Adrenal gland (tissue), 12 donors: ENCODE measurements around the gene CAMK1D. TPM values are rescaled to one million over a fixed set of nuclear protein-coding genes. Genes with fewer than 3 reads are reported as not detected.

Source experiments
- DNase-seq, 7 donors: peaks; one replicate each; pipeline ENCODE4 v3.0.0-alpha.2; 2019 to 2020
- H3K27ac ChIP-seq, 5 donors: fragments of 200-600 bp; sonication (generic) in 4 of 5; 1 replicate in 3 of 5; 2 replicates in 2 of 5; pipeline versions ENCODE4 v1.5.1 to v1.8.0; 2016 to 2020; ENCODE audit warnings: mild to moderate bottlenecking in 1 of 5
- H3K27me3 ChIP-seq: fragments of 200-600 bp; 2 replicates; pipeline ENCODE4 v1.8.0; 2021
- H3K36me3 ChIP-seq, 2 donors: fragments of 200-600 bp; replicated peaks in 1 of 2; 1 replicate in 1 of 2; 2 replicates in 1 of 2; pipeline versions ENCODE4 v1.5.1 to v1.8.0; 2018 to 2022
- H3K4me1 ChIP-seq, 2 donors: fragments of 200-600 bp; replicated peaks in 1 of 2; 1 replicate in 1 of 2; 2 replicates in 1 of 2; pipeline versions ENCODE4 v1.5.1 to v1.8.0; 2018 to 2021
- H3K4me3 ChIP-seq, 4 donors: fragments of 200-600 bp; sonication (generic) in 3 of 4; one replicate each; pipeline ENCODE4 v1.5.1; 2016 to 2018
- H3K9me3 ChIP-seq, 3 donors: fragments of 200-600 bp; sonication (generic) in 1 of 3; replicated peaks in 1 of 3; 1 replicate in 2 of 3; 2 replicates in 1 of 3; pipeline versions ENCODE4 v1.5.1 to v1.8.0; 2016 to 2021
- POLR2A ChIP-seq, 2 donors: fragments of 450-650 bp; IDR thresholded peaks; one replicate each; pipeline ENCODE4 v1.6.1; 2017; ENCODE audit warnings: antibody characterized with exemption in 2 of 2, mild to moderate bottlenecking in 2 of 2, moderate library complexity in 1 of 2
- WGBS, 4 donors: extraction: QIAGEN DNeasy Blood & Tissue Kit in 2 of 4; methylation state at CpG; one replicate each; pipeline versions ENCODE4 v1.1.5 to v1.1.7; 2013 to 2017; 5-methylcytosine and 5-hydroxymethylcytosine counted together
- intact Hi-C, 2 donors: fragments of 100-400 bp; cut with DNase I; formaldehyde crosslinking; loops; one replicate each; pipeline versions ENCODE4 v1.14.1 to v1.15.0; 2022 to 2023
- polyA plus RNA-seq, 3 donors: library from polyadenylated mRNA; stranded (reverse); fragments of 200-250 nt in 2 of 3; fragments of 350-450 nt in 1 of 3; fragmentation: Illumina TruSeq in 1 of 3; extraction: RNeasy Lipid Tissue Mini Kit (QIAGEN cat#74804) in 1 of 3; gene quantifications; one replicate each; pipeline ENCODE4 v1.2.3, GENCODE V29; 2013 to 2014
- total RNA-seq, 9 donors: library from RNA; depleted of rRNA in 4 of 9; stranded (reverse); fragments of >200 nt in 4 of 9; fragments of 120-200 nt in 1 of 9; fragmentation: NEBNext Ultra II Directional in 1 of 9; extraction: Animal tissue kit (Norgen Biotek cat#: 25700) in 1 of 9; gene quantifications; one replicate each; pipeline versions ENCODE4 v1.1.0 to v1.2.4, GENCODE V29; 2013 to 2023
- TF ChIP-seq, protein P1 (sequence below), 6 experiments: fragments of 450-650 bp in 4 of 6; fragments of 200-600 bp in 2 of 6; sonication (generic) in 1 of 6; IDR thresholded peaks; 1 replicate in 5 of 6; 2 replicates in 1 of 6; pipeline versions ENCODE4 v1.5.1 to v1.8.0; 2016 to 2021; ENCODE audit warnings: antibody characterized with exemption in 6 of 6, mild to moderate bottlenecking in 2 of 6, moderate library complexity in 1 of 6
- donor health status: healthy with polysubstance abuse.
- donor health status: Bipolar disorder and iron deficiency.
- donor health status: DM: yes; HTN: yes; CAD: no.
- donor health status: DM: no; HTN: no; CAD: no.
- donor health status: DM: no; HTN: no; CAD: no.
- donor health status: DM: yes; HTN: yes; CAD: no.

The CAMK1D gene
- total and polyA plus RNA-seq, 12 donors: 2.3 to 9.4 (median 6.5) TPM

DNA sequence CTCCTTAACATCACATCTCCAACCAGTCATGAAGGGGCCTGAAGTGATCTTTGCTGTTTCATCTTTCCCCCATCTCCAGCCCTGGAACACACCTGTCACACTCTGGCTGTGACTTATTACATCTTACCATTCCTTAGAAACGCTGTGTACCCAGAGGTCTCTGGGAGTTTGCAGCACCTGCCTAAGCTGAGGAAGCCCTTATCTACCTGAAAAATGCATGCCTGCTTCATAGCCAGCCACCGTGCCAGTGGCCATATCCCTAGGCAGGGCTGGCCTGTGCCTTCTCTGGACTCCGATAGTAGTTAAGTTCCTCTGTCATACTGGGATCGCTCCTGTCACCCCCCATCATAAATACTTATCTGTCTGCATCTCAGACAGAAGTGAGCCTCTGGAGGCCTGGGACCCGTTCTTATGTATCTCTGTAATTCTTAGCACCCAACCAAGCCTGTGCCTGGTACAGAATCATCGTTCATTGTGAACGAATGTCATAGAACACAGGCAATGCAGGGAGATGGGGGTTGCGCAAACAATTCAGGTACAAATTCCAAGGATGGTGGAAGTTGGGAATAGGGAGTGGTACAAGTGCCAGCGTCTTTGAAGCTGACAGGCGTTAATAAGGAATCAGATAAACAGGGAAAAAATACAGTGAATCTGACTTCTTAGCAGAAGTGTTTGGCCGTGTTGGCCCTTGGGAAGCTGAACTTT is 254.6 kb downstream of the CAMK1D start:
- TF ChIP-seq, protein P1, sequence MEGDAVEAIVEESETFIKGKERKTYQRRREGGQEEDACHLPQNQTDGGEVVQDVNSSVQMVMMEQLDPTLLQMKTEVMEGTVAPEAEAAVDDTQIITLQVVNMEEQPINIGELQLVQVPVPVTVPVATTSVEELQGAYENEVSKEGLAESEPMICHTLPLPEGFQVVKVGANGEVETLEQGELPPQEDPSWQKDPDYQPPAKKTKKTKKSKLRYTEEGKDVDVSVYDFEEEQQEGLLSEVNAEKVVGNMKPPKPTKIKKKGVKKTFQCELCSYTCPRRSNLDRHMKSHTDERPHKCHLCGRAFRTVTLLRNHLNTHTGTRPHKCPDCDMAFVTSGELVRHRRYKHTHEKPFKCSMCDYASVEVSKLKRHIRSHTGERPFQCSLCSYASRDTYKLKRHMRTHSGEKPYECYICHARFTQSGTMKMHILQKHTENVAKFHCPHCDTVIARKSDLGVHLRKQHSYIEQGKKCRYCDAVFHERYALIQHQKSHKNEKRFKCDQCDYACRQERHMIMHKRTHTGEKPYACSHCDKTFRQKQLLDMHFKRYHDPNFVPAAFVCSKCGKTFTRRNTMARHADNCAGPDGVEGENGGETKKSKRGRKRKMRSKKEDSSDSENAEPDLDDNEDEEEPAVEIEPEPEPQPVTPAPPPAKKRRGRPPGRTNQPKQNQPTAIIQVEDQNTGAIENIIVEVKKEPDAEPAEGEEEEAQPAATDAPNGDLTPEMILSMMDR (IDR thresholded peaks at IDR 0.05): no peak
- no peak for TF ChIP-seq POLR2A (IDR thresholded peaks at IDR 0.05)

DNA sequence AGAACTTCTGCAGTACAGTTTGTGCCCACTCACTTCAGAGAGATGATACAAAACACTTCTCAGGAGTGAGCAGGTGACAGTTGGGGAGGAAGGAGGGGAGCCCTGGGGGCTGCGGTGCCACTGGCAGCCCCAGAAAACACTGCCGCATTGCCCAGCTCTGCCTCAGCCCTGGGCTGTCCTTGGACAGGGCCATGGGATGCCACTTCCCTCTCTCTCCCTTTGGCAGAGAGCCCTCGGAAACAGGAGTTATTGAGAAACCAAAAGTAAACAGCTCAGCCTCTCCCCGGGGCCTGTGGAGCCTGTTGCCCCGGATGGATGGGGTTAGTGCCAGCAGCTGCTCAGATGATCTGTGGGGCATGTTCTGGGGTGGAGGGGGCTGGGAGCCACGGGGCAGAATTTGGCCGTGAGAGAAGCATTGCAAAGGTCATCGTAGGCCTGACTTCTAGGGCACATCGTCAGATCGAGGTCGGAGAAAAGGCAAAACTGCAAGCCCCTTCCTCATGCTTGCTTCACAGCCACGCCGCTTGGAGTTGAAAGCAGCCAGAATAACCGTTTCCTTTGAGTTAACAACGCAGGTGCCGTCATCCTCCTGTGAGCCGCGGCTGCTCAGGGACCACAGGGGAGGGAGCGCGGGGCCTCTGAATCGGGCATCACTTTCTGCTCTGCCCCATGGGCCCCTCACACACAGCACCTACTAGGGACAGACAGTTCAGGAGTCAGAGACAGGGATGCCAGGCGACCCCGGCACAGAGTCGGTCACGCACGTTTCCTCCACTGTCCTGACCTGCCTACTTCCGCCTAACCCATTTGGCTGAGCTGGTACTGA is 256.4 kb downstream of the CAMK1D start:
- H3K4me1 ChIP-seq: peaks cover 8 to 14% of the 10 kb centered on the region in 2 donors
- intact Hi-C loops: no loop called here
- H3K36me3 ChIP-seq: no peaks in the 10 kb centered on the region
- peak overlapping the region in 4 of 5 donors; percentile 40 to 87 (median 68) for H3K27ac ChIP-seq
- WGBS, 4 donors: 26 to 41% (median 27%) methylated on average over 14 to 27 of the region's 27 CpGs; no CpG with 5 or more reads in 1 of the 4 donors
- peak overlapping the region in 2 of 4 donors; percentile 2 to 47 for H3K4me3 ChIP-seq
- TF ChIP-seq, protein P1 (IDR thresholded peaks at IDR 0.05): no peak
- peak in 1 of 2 donors; percentile 45 for TF ChIP-seq POLR2A (IDR thresholded peaks at IDR 0.05)
- H3K9me3 ChIP-seq: no peaks in the 10 kb centered on the region
- no peaks in the 10 kb centered on the region for H3K27me3 ChIP-seq
- peak; percentile 80 to 95 (median 92) for DNase-seq

More for the DNA sequence above, 254.6 kb downstream of the CAMK1D start:
- Histone ChIP-seq H3K27ac (no peak overlapping the region), H3K4me3 (no peak overlapping the region), H3K4me1 (peaks cover 8 to 14% of the 10 kb centered on the region in 2 donors), H3K36me3 (no peaks in the 10 kb centered on the region), H3K9me3 (no peaks in the 10 kb centered on the region), H3K27me3 (no peaks in the 10 kb centered on the region)
- DNase-seq: no peak
- intact Hi-C loops: no loop called here
- WGBS, 4 donors: 93 to 95% (median 95%) methylated on average over 11 of the region's 11 CpGs

DNA sequence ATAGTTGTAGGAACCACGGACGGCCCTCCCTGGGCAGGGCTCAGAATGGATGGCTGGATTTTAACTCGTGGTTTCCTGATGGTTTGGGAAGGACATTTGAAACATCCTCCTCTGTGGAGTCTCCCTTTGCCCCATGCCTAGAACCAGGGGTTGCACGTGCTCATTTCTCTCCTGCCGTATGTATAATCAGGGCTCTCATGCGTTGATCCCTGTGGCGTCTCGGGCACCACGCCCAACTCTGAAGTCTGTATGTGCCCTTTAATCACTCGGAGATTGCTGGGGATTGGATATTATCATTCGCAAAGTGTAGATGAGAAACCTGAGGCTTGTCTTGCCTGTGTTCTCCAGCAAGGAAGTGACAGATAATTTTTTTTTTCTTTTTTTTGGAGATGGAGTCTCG is 257.1 kb downstream of the CAMK1D start:
- intact Hi-C loops: no loop called here
- peak overlapping the region in 2 of 4 donors; percentile 2 to 47 for H3K4me3 ChIP-seq
- WGBS, 4 donors: 79 to 95% (median 84%) methylated on average over 12 of the region's 12 CpGs
- peak overlapping the region in 3 of 5 donors; percentile 59 to 87 (median 77) for H3K27ac ChIP-seq
- no peaks in the 10 kb centered on the region for H3K9me3 ChIP-seq
- peaks cover 8 to 14% of the 10 kb centered on the region in 2 donors for H3K4me1 ChIP-seq
- TF ChIP-seq POLR2A (IDR thresholded peaks at IDR 0.05): no peak
- TF ChIP-seq, protein P1 (IDR thresholded peaks at IDR 0.05): no peak
- no peaks in the 10 kb centered on the region for H3K36me3 ChIP-seq
- H3K27me3 ChIP-seq: no peaks in the 10 kb centered on the region
- DNase-seq: no peak

DNA sequence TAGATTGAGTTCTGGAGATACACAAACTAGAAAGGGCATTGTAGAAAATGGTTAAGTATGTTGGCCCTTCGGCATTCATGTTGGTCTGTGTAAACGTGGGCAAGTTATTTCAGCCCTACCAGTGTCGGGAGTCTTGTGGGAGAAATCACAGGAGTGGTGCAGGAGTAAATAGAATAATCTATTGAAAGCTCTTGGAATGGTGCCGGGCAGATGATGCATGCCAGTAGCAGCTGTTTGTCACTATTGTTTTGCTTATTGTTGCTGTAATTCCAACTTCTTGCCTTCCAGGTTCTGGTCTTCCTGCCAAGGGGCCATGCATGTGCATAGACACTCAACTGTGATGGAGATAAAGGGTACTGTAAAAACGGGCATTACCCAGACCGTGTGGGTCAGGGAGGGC is 259.4 kb downstream of the CAMK1D start:
- H3K36me3 ChIP-seq: no peaks in the 10 kb centered on the region
- H3K27me3 ChIP-seq: no peaks in the 10 kb centered on the region
- H3K4me1 ChIP-seq: peaks cover 8 to 14% of the 10 kb centered on the region in 2 donors
- intact Hi-C loops: no loop called here
- no peak overlapping the region for H3K27ac ChIP-seq
- H3K4me3 ChIP-seq: no peak overlapping the region
- no peaks in the 10 kb centered on the region for H3K9me3 ChIP-seq
- no peak for DNase-seq
- no peak for TF ChIP-seq POLR2A (IDR thresholded peaks at IDR 0.05)
- TF ChIP-seq, protein P1 (IDR thresholded peaks at IDR 0.05): no peak
- WGBS, 4 donors: 73 to 82% (median 77%) methylated on average over 6 of the region's 6 CpGs
